Endothelial cell of umbilical vein (primary cell): Measurements from ENCODE around the gene KRTAP13-2.

Experiments
- CTCF ChIP-seq, 2 donors: IDR thresholded peaks; 1 replicate in 1 of 2; 2 replicates in 1 of 2; pipeline ENCODE4 v1.5.1; 2011; ENCODE audit warnings: low read length in 2 of 2, mild to moderate bottlenecking in 2 of 2, moderate library complexity in 2 of 2, control low read depth in 1 of 2, inconsistent platforms in 1 of 2, low read depth in 1 of 2; ENCODE audit not compliant: insufficient read depth in 1 of 2; ENCODE audit errors: extremely low read depth in 1 of 2
- EZH2 ChIP-seq: IDR thresholded peaks from 2 replicates; pipeline ENCODE4 v1.6.1; 2012; ENCODE audit warnings: borderline replicate concordance, low read depth, mild to moderate bottlenecking, moderate library complexity, low read length, inconsistent platforms; ENCODE audit not compliant: severe bottlenecking
- FOS ChIP-seq: IDR thresholded peaks from 2 replicates; pipeline ENCODE4 v1.6.1; 2011; ENCODE audit warnings: mild to moderate bottlenecking, low read length, moderate library complexity, borderline replicate concordance; ENCODE audit not compliant: insufficient read depth
- GATA2 ChIP-seq: IDR thresholded peaks from 2 replicates; pipeline ENCODE4 v1.7.0; 2011; ENCODE audit warnings: low read depth, mild to moderate bottlenecking, moderate library complexity, mixed read lengths, low read length; ENCODE audit not compliant: insufficient read length, insufficient read depth
- JUN ChIP-seq: IDR thresholded peaks from 2 replicates; pipeline ENCODE4 v1.6.1; 2011; ENCODE audit warnings: borderline replicate concordance, low read depth; ENCODE audit not compliant: insufficient read length, insufficient read depth
- MAX ChIP-seq: IDR thresholded peaks from 2 replicates; pipeline ENCODE4 v1.6.1; 2011; ENCODE audit not compliant: insufficient read depth, insufficient read length
- MYC ChIP-seq: IDR thresholded peaks from one replicate; pipeline ENCODE4 v1.6.1; 2011; ENCODE audit warnings: mild to moderate bottlenecking, low read depth, low read length
- POLR2A ChIP-seq: IDR thresholded peaks from 2 replicates; pipeline ENCODE4 v1.6.1; 2012; ENCODE audit warnings: low read depth, mild to moderate bottlenecking, control low read depth, low read length
- POLR2AphosphoS5 ChIP-seq: IDR thresholded peaks from 2 replicates; pipeline ENCODE4 v1.6.1; 2012; ENCODE audit warnings: low read depth, mild to moderate bottlenecking, control low read depth, low read length, moderate library complexity; ENCODE audit not compliant: insufficient read depth

GRCh38 chr21:30355906-30356305, 16.2 kb downstream of the KRTAP13-2 start:
- no peak for TF ChIP-seq CTCF (IDR thresholded peaks at IDR 0.05; ENCODE audit: extremely low read depth in 1 of 2, insufficient read depth in 1 of 2, low read depth in 1 of 2, low read length in 2 of 2)
- no peak for TF ChIP-seq MYC
- TF ChIP-seq MAX: no peak
- TF ChIP-seq POLR2A: no peak
- TF ChIP-seq EZH2: no peak
- TF ChIP-seq POLR2AphosphoS5: no peak
- no peak for TF ChIP-seq JUN
- TF ChIP-seq FOS: no peak
- no peak for TF ChIP-seq GATA2
